ENCODE data around the gene SLC1A4. TPM values are rescaled to one million over a fixed set of nuclear protein-coding genes. Genes with fewer than 3 reads are reported as not detected.

Gene SLC1A4
- total and polyA plus RNA-seq, 8 donors = 6.4 to 21.9 (median 7.8) TPM

GRCh38 chr2:65070172-65070830 is 81.1 kb downstream of the SLC1A4 start:
- Histone ChIP-seq H3K9me3 (no peaks in the 10 kb centered on the region), H3K36me3 (peaks cover 0 to 51% of the 10 kb centered on the region in 2 donors), H3K27me3 (no peaks in the 10 kb centered on the region), H3K4me1 (peaks cover 13 to 61% of the 10 kb centered on the region in 2 donors), H3K4me3 (no peak overlapping the region), H3K27ac (peak overlapping the region; percentile 17 to 72)
- no peak for TF ChIP-seq CTCF (IDR thresholded peaks at IDR 0.05)
- intact Hi-C loops (cut with DNase I) = no loop called here
- DNase-seq (no peak), ATAC-seq (no peak)

DNA sequence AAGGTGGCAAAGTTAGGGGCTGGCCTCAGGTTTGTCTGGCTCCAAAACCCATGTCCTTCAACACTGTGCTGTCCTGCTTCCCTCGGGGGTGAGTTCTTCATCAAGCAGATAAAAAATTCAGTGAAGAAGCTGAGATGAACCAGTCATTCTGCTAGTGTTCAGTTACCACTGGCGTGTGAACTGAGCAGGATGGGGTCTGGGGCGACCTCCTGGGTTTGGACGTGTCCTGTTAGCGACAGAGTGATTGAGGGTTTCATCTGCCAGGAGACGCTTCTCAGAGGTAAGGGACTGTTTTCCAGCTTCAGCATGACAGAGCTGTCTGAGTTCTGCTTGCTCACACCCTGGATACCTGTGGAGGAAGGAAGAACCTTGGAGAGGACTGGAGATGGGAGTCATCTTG is 81.7 kb downstream of the SLC1A4 start:
- Histone ChIP-seq H3K36me3 (peaks cover 0 to 51% of the 10 kb centered on the region in 2 donors), H3K27me3 (no peaks in the 10 kb centered on the region), H3K4me3 (no peak overlapping the region), H3K4me1 (peaks cover 13 to 61% of the 10 kb centered on the region in 2 donors), H3K9me3 (no peaks in the 10 kb centered on the region), H3K27ac (peak overlapping the region in 1 of 2 donors; percentile 72)
- TF ChIP-seq CTCF (IDR thresholded peaks at IDR 0.05) = no peak
- ATAC-seq (no peak), DNase-seq (no peak)
- intact Hi-C loops (cut with DNase I) = no loop called here

DNA sequence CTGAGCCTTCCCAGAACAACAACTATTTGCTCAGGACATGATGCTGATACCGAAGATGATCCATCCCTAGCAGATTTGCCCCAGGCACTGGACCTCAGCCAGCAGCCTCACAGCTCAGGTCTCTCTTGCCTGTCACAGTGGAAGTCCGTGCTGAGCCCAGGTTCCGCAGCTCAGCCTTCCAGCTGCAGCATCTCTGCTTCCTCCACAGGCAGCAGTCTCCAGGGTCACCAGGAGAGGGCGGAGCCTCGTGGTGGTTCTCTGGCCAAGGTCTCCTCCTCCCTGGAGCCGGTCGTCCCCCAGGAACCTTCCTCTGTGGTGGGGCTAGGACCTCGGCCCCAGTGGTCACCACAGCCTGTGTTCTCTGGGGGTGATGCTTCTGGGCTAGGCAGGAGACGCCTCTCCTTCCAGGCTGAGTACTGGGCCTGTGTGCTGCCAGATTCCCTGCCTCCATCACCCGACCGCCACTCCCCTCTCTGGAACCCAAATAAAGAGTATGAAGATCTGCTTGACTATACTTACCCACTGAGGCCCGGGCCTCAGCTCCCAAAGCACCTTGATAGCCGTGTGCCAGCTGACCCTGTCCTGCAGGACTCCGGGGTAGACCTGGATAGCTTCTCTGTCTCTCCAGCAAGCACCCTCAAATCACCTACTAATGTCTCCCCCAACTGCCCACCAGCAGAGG is 82.4 kb downstream of the SLC1A4 start:
- Histone ChIP-seq H3K4me3 (no peak overlapping the region), H3K9me3 (no peaks in the 10 kb centered on the region), H3K36me3 (peaks cover 0 to 57% of the 10 kb centered on the region in 2 donors), H3K4me1 (peaks cover 18 to 63% of the 10 kb centered on the region in 2 donors), H3K27ac (peak overlapping the region in 1 of 2 donors; percentile 72), H3K27me3 (no peaks in the 10 kb centered on the region)
- no peak for TF ChIP-seq CTCF (IDR thresholded peaks at IDR 0.05)
- intact Hi-C loops (cut with DNase I) = no loop called here
- DNase-seq (no peak), ATAC-seq (no peak)

- H3K4me1 ChIP-seq = peaks cover 19 to 60% of the 10 kb centered on the region in 2 donors
- DNase-seq = no peak
- no peaks in the 10 kb centered on the region for H3K27me3 ChIP-seq
- intact Hi-C loops (cut with DNase I) = no loop called here
- peak overlapping the region in 1 of 2 donors; percentile 18 for H3K27ac ChIP-seq
- H3K4me3 ChIP-seq = no peak overlapping the region
- peaks cover 0 to 62% of the 10 kb centered on the region in 2 donors for H3K36me3 ChIP-seq
- TF ChIP-seq CTCF (IDR thresholded peaks at IDR 0.05) = no peak
- ATAC-seq = no peak
- H3K9me3 ChIP-seq = no peaks in the 10 kb centered on the region
Measured at GRCh38 chr2:65072181-65072970, 83.2 kb downstream of the SLC1A4 start.

Other genes with a start within 250 kb of the SLC1A4 start
- gene CEP68, start 67.0 kb downstream of the SLC1A4 start, total RNA-seq = 10 to 100 TPM in 1 of 2 donors, 1 to 10 TPM in 1; 7.9 to 10.4 TPM
- 10 to 100 TPM; 28.1 to 32.4 (median 30.8) TPM for gene CEP68, start 67.0 kb downstream of the SLC1A4 start, polyA plus RNA-seq (ENCODE audit: insufficient read length in 6 of 6)
- gene RAB1A, start 140.7 kb downstream of the SLC1A4 start, total RNA-seq = 100 to 1,000 TPM; 160 to 202 TPM
- gene RAB1A, start 140.7 kb downstream of the SLC1A4 start, polyA plus RNA-seq (ENCODE audit: insufficient read length in 6 of 6) = 100 to 1,000 TPM; 156 to 191 (median 169) TPM
- gene ACTR2, start 238.4 kb downstream of the SLC1A4 start, total RNA-seq = 100 to 1,000 TPM; 231 to 314 TPM
- gene ACTR2, start 238.4 kb downstream of the SLC1A4 start, polyA plus RNA-seq (ENCODE audit: insufficient read length in 6 of 6) = 100 to 1,000 TPM; 157 to 203 (median 190) TPM

All from left lung (tissue), 10 donors.